Measurements from ENCODE around the gene PDS5A. TPM values are rescaled to one million over a fixed set of nuclear protein-coding genes. Genes with fewer than 3 reads are reported as not detected.

The PDS5A gene
- total RNA-seq, 3 donors from 2014 or later (not counting 1 experiment from before 2014, with no cell fraction given) = 80.1 to 99.9 (median 99.8) TPM

DNA sequence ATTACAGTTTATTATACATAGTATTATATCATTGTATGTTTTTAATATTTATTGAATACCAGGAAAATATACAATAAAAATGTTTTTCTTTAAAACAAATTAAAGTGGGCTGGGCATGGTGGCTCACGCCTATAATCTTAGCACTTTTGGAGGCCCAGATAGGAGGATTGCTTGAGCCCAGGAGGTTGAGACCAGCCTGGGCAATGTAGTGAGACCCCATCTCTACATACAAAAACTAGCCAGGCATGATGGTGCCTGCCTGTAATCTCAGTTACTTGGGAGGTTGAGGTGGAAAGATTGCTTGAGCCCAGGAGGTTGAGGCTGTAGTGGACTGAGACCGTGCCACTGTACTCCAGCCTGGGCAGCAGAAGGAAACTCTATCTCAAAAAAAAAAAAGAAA lies 38.3 kb upstream of the PDS5A start:
- no peaks in the 10 kb centered on the region for H3K27me3 ChIP-seq (ENCODE audit: control insufficient read depth, insufficient read depth, low read length)
- ATAC-seq (no peak), DNase-seq (no peak)
- H3K27ac Mint-ChIP-seq = no peak overlapping the region
- no peaks in the 10 kb centered on the region for H3K9me3 Mint-ChIP-seq
- H3K4me3 Mint-ChIP-seq = no peak overlapping the region
- no peaks in the 10 kb centered on the region for H3K4me1 ChIP-seq (ENCODE audit: control insufficient read depth, insufficient read depth, low read length)
- no peaks in the 10 kb centered on the region for H3K36me3 Mint-ChIP-seq
- TF ChIP-seq, protein P1, sequence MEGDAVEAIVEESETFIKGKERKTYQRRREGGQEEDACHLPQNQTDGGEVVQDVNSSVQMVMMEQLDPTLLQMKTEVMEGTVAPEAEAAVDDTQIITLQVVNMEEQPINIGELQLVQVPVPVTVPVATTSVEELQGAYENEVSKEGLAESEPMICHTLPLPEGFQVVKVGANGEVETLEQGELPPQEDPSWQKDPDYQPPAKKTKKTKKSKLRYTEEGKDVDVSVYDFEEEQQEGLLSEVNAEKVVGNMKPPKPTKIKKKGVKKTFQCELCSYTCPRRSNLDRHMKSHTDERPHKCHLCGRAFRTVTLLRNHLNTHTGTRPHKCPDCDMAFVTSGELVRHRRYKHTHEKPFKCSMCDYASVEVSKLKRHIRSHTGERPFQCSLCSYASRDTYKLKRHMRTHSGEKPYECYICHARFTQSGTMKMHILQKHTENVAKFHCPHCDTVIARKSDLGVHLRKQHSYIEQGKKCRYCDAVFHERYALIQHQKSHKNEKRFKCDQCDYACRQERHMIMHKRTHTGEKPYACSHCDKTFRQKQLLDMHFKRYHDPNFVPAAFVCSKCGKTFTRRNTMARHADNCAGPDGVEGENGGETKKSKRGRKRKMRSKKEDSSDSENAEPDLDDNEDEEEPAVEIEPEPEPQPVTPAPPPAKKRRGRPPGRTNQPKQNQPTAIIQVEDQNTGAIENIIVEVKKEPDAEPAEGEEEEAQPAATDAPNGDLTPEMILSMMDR (IDR thresholded peaks at IDR 0.05) = no peak
- 95% methylated on average over 2 of the region's 2 CpGs for WGBS (ENCODE audit: insufficient coverage)
- H3K9me3 ChIP-seq (ENCODE audit: control insufficient read depth, insufficient read depth, low read length) = no peaks in the 10 kb centered on the region
- no peaks in the 10 kb centered on the region for H3K36me3 ChIP-seq (ENCODE audit: control insufficient read depth, insufficient read depth, low read length)
- intact Hi-C loops (cut with micrococcal nuclease) = no loop called here
- H3K27me3 Mint-ChIP-seq (ENCODE audit: low read depth in 2 of 2) = no peaks in the 10 kb centered on the region
- no peak overlapping the region for H3K27ac ChIP-seq (ENCODE audit: low read length)
- H3K4me1 Mint-ChIP-seq = no peaks in the 10 kb centered on the region
- no peak overlapping the region for H3K4me3 ChIP-seq (ENCODE audit: low read length)

DNA sequence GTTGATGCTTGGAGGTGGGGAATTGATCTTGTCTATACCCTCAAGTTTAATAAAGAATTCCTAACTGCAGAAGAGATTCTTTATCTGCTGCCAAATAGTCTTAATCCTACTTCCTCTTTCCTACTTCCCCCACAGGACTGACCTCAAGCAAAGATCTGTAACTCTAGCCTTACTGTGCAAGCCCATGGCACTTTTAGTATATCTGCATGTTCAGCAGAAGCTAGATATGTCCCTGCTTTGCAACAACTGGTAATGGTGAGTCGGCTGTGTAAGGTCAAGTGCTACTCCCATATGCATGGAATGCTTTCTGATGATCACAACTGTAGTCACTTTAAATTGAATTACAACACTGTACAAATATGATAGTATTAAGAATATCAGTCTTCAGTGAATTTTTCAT lies 26.3 kb upstream of the PDS5A start:
- Mint-ChIP-seq H3K4me1 (no peaks in the 10 kb centered on the region), H3K9me3 (no peaks in the 10 kb centered on the region), H3K27me3 (ENCODE audit: low read depth in 2 of 2) (no peaks in the 10 kb centered on the region), H3K36me3 (no peaks in the 10 kb centered on the region), H3K4me3 (no peak overlapping the region), H3K27ac (no peak overlapping the region)
- Histone ChIP-seq H3K4me1 (ENCODE audit: control insufficient read depth, insufficient read depth, low read length) (no peaks in the 10 kb centered on the region), H3K36me3 (ENCODE audit: control insufficient read depth, insufficient read depth, low read length) (no peaks in the 10 kb centered on the region), H3K27ac (ENCODE audit: low read length) (no peak overlapping the region), H3K9me3 (ENCODE audit: control insufficient read depth, insufficient read depth, low read length) (no peaks in the 10 kb centered on the region), H3K27me3 (ENCODE audit: control insufficient read depth, insufficient read depth, low read length) (no peaks in the 10 kb centered on the region), H3K4me3 (ENCODE audit: low read length) (no peak overlapping the region)
- no peak for DNase-seq
- no peak for ATAC-seq
- intact Hi-C loops (cut with micrococcal nuclease) = no loop called here
- TF ChIP-seq, protein P1 (IDR thresholded peaks at IDR 0.05) = no peak
- WGBS (ENCODE audit: insufficient coverage) = 25% methylated on average over 1 of the region's 1 CpG

DNA sequence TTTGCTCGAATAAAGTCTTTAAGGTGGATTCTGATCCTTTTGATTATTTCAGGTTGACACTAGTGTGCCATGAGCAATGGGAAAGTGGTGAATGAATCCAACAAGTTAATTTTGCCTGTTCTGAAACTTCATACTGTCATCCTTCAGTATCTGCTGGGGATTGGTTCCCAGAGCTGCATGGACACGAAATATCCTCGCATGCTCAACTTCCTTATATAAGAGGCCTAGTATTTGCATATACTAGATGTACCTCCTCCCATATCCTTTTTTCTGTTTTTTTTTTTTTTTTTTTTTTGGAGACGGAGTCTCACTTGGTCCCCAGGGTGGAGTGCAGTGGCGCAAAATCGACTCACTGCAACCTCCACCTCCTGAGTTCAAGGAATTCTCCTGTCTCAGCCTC lies 23.0 kb upstream of the PDS5A start:
- no peaks in the 10 kb centered on the region for H3K36me3 Mint-ChIP-seq
- no peaks in the 10 kb centered on the region for H3K4me1 ChIP-seq (ENCODE audit: control insufficient read depth, insufficient read depth, low read length)
- H3K4me3 Mint-ChIP-seq = no peak overlapping the region
- intact Hi-C loops (cut with micrococcal nuclease) = no loop called here
- no peaks in the 10 kb centered on the region for H3K9me3 Mint-ChIP-seq
- H3K27ac ChIP-seq (ENCODE audit: low read length) = no peak overlapping the region
- 90% methylated on average over 3 of the region's 6 CpGs for WGBS (ENCODE audit: insufficient coverage)
- no peaks in the 10 kb centered on the region for H3K4me1 Mint-ChIP-seq
- no peaks in the 10 kb centered on the region for H3K27me3 ChIP-seq (ENCODE audit: control insufficient read depth, insufficient read depth, low read length)
- no peak for DNase-seq
- no peaks in the 10 kb centered on the region for H3K9me3 ChIP-seq (ENCODE audit: control insufficient read depth, insufficient read depth, low read length)
- H3K4me3 ChIP-seq (ENCODE audit: low read length) = no peak overlapping the region
- H3K27me3 Mint-ChIP-seq (ENCODE audit: low read depth in 2 of 2) = no peaks in the 10 kb centered on the region
- H3K36me3 ChIP-seq (ENCODE audit: control insufficient read depth, insufficient read depth, low read length) = no peaks in the 10 kb centered on the region
- no peak for ATAC-seq
- TF ChIP-seq, protein P1 (IDR thresholded peaks at IDR 0.05) = no peak
- no peak overlapping the region for H3K27ac Mint-ChIP-seq

DNA sequence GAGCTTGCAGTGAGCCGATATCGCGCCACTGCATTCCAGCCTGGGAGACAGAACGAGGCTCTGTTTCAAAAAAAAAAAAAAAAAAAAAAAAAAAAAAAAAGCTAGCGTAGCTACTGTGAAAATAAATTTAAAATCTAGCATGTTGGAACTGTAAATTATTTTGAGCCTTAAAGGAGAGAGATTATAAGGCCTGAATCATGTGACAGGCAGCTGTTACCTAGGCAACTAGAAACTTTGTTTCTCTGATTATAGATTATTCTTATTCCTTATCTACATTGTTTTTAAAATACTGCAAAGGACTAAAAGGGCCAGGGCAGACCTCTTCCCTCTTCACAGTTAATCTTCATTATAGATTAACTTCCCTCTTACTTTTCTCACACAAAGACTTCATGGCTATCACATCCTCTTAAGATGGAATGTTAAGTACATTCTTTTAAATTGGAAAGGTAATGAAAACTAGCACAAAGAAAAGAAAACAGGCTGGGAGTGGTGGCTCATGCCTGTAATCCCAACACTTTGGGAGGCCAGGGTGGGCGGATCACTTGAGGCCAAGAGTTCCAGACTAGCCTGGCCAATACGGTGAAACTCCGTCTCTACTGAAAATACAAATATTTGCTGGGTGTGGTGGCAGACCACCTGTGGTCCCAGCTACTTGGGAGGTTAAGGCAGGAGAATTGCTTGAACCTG lies 21.1 kb upstream of the PDS5A start:
- Histone ChIP-seq H3K27ac (ENCODE audit: low read length) (no peak overlapping the region), H3K9me3 (ENCODE audit: control insufficient read depth, insufficient read depth, low read length) (no peaks in the 10 kb centered on the region), H3K36me3 (ENCODE audit: control insufficient read depth, insufficient read depth, low read length) (no peaks in the 10 kb centered on the region), H3K4me1 (ENCODE audit: control insufficient read depth, insufficient read depth, low read length) (no peaks in the 10 kb centered on the region), H3K27me3 (ENCODE audit: control insufficient read depth, insufficient read depth, low read length) (no peaks in the 10 kb centered on the region), H3K4me3 (ENCODE audit: low read length) (no peak overlapping the region)
- H3K4me3 Mint-ChIP-seq = no peak overlapping the region
- DNase-seq = no peak
- TF ChIP-seq, protein P1 (IDR thresholded peaks at IDR 0.05) = no peak
- 100% methylated on average over 7 of the region's 8 CpGs for WGBS (ENCODE audit: insufficient coverage)
- no peaks in the 10 kb centered on the region for H3K36me3 Mint-ChIP-seq
- ATAC-seq = no peak
- H3K27me3 Mint-ChIP-seq (ENCODE audit: low read depth in 2 of 2) = no peaks in the 10 kb centered on the region
- no peaks in the 10 kb centered on the region for H3K4me1 Mint-ChIP-seq
- no peak overlapping the region for H3K27ac Mint-ChIP-seq
- intact Hi-C loops (cut with micrococcal nuclease) = no loop called here
- H3K9me3 Mint-ChIP-seq = no peaks in the 10 kb centered on the region
